SK-N-SH (cell line): ENCODE measurements around the gene PCOLCE2. TPM values are rescaled to one million over a fixed set of nuclear protein-coding genes. Genes with fewer than 3 reads are reported as not detected.

Experiments
- CTCF ChIA-PET: fragments of 300-600, 350-600 bp; formaldehyde crosslinking; extraction: SDS; loops from one replicate; lab custom pipeline; 2021; lab: Yijun Ruan, JAX
- POLR2A ChIA-PET: fragments of 350-600 bp; sonication (Branson Sonifier 250); formaldehyde crosslinking; extraction: SDS; loops from one replicate; lab custom pipeline; 2020; ENCODE audit warnings: antibody characterized with exemption, inconsistent platforms; lab: Yijun Ruan, JAX
- DNase-seq: peaks from one replicate; pipeline ENCODE4 v3.0.0; 2012
- H2AFZ ChIP-seq: fragments of 200-600 bp; sonication (generic); 2 replicates; pipeline ENCODE4 v1.8.1; 2016; ENCODE audit warnings: antibody characterized with exemption, mild to moderate bottlenecking, low read depth
- H3F3A ChIP-seq: fragments of 200-600 bp; sonication (generic); replicated peaks from 2 replicates; pipeline ENCODE3; 2016; ENCODE audit warnings: antibody characterized with exemption, mild to moderate bottlenecking; ENCODE audit not compliant: insufficient read depth
- H3K27ac ChIP-seq, 2 experiments: fragments of 200-500 bp in 1 of 2; fragments of 200-600 bp in 1 of 2; sonication (Bioruptor generic) in 1 of 2; sonication (generic), shearing (Covaris generic) in 1 of 2; 2 replicates each; pipeline versions ENCODE4 v1.5.1 to v1.6.1; 2014 to 2016; ENCODE audit warnings: low read depth in 2 of 2, inconsistent platforms in 1 of 2, low read length in 1 of 2, mild to moderate bottlenecking in 1 of 2, mixed read lengths in 1 of 2
- H3K27me3 ChIP-seq: fragments of 200-600 bp; sonication (generic), shearing (Covaris generic); 2 replicates; pipeline ENCODE4 v1.6.1; 2016; ENCODE audit warnings: mixed run types; ENCODE audit not compliant: insufficient read depth
- H3K36me3 ChIP-seq, 2 experiments: fragments of 200-500 bp in 1 of 2; fragments of 200-600 bp in 1 of 2; sonication (Bioruptor generic) in 1 of 2; sonication (generic) in 1 of 2; replicated peaks in 1 of 2; 2 replicates each; pipeline versions ENCODE3 to v1.5.1; 2014 to 2016; ENCODE audit warnings: low read length in 1 of 2, mild to moderate bottlenecking in 1 of 2; ENCODE audit not compliant: insufficient read depth in 2 of 2, control insufficient read depth in 1 of 2
- H3K4me1 ChIP-seq, 2 experiments: fragments of 200-500 bp in 1 of 2; fragments of 200-600 bp in 1 of 2; sonication (Bioruptor generic) in 1 of 2; sonication (generic), shearing (Covaris generic) in 1 of 2; 2 replicates each; pipeline versions ENCODE4 v1.5.1 to v1.6.1; 2014 to 2016; ENCODE audit warnings: low read depth in 1 of 2, low read length in 1 of 2, mixed run types in 1 of 2; ENCODE audit not compliant: insufficient read depth in 2 of 2, control insufficient read depth in 1 of 2
- H3K4me2 ChIP-seq: fragments of 200-600 bp; sonication (generic), shearing (Covaris generic); 2 replicates; pipeline ENCODE4 v1.6.1; 2017; ENCODE audit warnings: mixed run types
- H3K4me3 ChIP-seq, 2 experiments: fragments of 200-500 bp in 1 of 2; fragments of 200-600 bp in 1 of 2; sonication (Bioruptor generic) in 1 of 2; sonication (generic), shearing (Covaris generic) in 1 of 2; 2 replicates each; pipeline versions ENCODE4 v1.5.1 to v1.8.1; 2014 to 2016; ENCODE audit warnings: low read depth in 2 of 2, inconsistent platforms in 1 of 2, low read length in 1 of 2, mild to moderate bottlenecking in 1 of 2, mixed read lengths in 1 of 2, moderate library complexity in 1 of 2
- H3K79me2 ChIP-seq: fragments of 200-600 bp; sonication (generic); 2 replicates; pipeline ENCODE4 v1.8.1; 2017; ENCODE audit warnings: mild to moderate bottlenecking; ENCODE audit not compliant: insufficient read depth
- H3K9ac ChIP-seq: fragments of 200-600 bp; sonication (generic); 2 replicates; pipeline ENCODE4 v1.6.1; 2017; ENCODE audit warnings: mixed run types
- H3K9me2 ChIP-seq: fragments of 200-600 bp; sonication (generic); 2 replicates; pipeline ENCODE4 v1.6.1; 2017; ENCODE audit warnings: mixed run types
- H3K9me3 ChIP-seq: fragments of 200-600 bp; sonication (generic); 2 replicates; pipeline ENCODE4 v1.6.1; 2017; ENCODE audit warnings: mixed run types, mild to moderate bottlenecking, moderate library complexity
- H4K20me1 ChIP-seq: fragments of 200-600 bp; sonication (generic); 2 replicates; pipeline ENCODE4 v1.6.1; 2017; ENCODE audit warnings: mild to moderate bottlenecking, mixed run types; ENCODE audit not compliant: insufficient read depth
- CHD2 ChIP-seq: fragments of 150-350 bp; IDR thresholded peaks from 2 replicates; pipeline ENCODE4 v1.6.1; 2018; ENCODE audit warnings: low read length; ENCODE audit not compliant: partially characterized antibody
- CTCF ChIP-seq: fragments of 200-600 bp; sonication (generic); IDR thresholded peaks from 2 replicates; pipeline ENCODE4 v1.6.1; 2017; ENCODE audit warnings: antibody characterized with exemption, mild to moderate bottlenecking, moderate library complexity
- EP300 ChIP-seq, 2 experiments: IDR thresholded peaks; 2 replicates each; pipeline versions ENCODE4 v1.4.0 to v1.6.1; 2012; ENCODE audit warnings: borderline replicate concordance in 1 of 2, low read depth in 1 of 2, low read length in 1 of 2
- EZH2phosphoT487 ChIP-seq: fragments of 200-600 bp; sonication (generic); IDR thresholded peaks from 2 replicates; pipeline ENCODE4 v1.6.1; 2017; ENCODE audit warnings: low read depth, mixed run types, mild to moderate bottlenecking, antibody characterized with exemption, moderate library complexity, borderline replicate concordance
- FOXJ3 ChIP-seq: sonication (generic); formaldehyde crosslinking; IDR thresholded peaks from 2 replicates; pipeline ENCODE4 v1.5.1; 2020; ENCODE audit warnings: mild to moderate bottlenecking, missing genetic modification reagents
- GABPA ChIP-seq: IDR thresholded peaks from 2 replicates; pipeline ENCODE4 v1.4.0; 2012; ENCODE audit warnings: low read depth, mild to moderate bottlenecking
- IRF3 ChIP-seq: fragments of 150-350 bp; IDR thresholded peaks from 2 replicates; pipeline ENCODE4 v1.6.1; 2016; ENCODE audit warnings: mild to moderate bottlenecking, low read depth, low read length
- MEF2A ChIP-seq: IDR thresholded peaks from 2 replicates; pipeline ENCODE4 v1.4.0; 2012; ENCODE audit warnings: low read depth, borderline replicate concordance
- NFIC ChIP-seq: IDR thresholded peaks from 2 replicates; pipeline ENCODE4 v1.4.0; 2012; ENCODE audit warnings: borderline replicate concordance
- NRF1 ChIP-seq: IDR thresholded peaks from 2 replicates; pipeline ENCODE4 v1.6.1; 2012; ENCODE audit warnings: low read depth, mild to moderate bottlenecking, low read length
- RAD21 ChIP-seq: IDR thresholded peaks from 2 replicates; pipeline ENCODE4 v1.6.1; 2012; ENCODE audit warnings: mild to moderate bottlenecking, low read length
- RFX5 ChIP-seq: IDR thresholded peaks from 2 replicates; pipeline ENCODE4 v1.6.1; 2012; ENCODE audit warnings: mild to moderate bottlenecking, improper control_type of control experiment, low read length
- SIN3A ChIP-seq: IDR thresholded peaks from 2 replicates; pipeline ENCODE4 v1.6.1; 2012; ENCODE audit warnings: low read depth, mild to moderate bottlenecking, low read length, moderate library complexity, borderline replicate concordance
- SMC3 ChIP-seq: IDR thresholded peaks from 2 replicates; pipeline ENCODE4 v1.6.1; 2012; ENCODE audit warnings: low read depth, low read length, improper control_type of control experiment
- WGBS: methylation state at CpG from one replicate; pipeline ENCODE4 v1.1.6; 2017; ENCODE audit warnings: low lambda C conversion rate; 5-methylcytosine and 5-hydroxymethylcytosine counted together
- polyA plus RNA-seq, 3 experiments: library from polyadenylated mRNA; depleted of rRNA; stranded (reverse); fragments of >200 nt; gene quantifications; 2 replicates each; pipeline ENCODE4 v1.2.3, GENCODE V29; 2012
- TF ChIP-seq, protein P1 (sequence below): IDR thresholded peaks from 2 replicates; pipeline ENCODE4 v1.4.0; 2012; ENCODE audit warnings: low read depth, borderline replicate concordance
- TF ChIP-seq, protein P2 (sequence below): IDR thresholded peaks from 2 replicates; pipeline ENCODE4 v1.4.0; 2012; ENCODE audit warnings: low read depth

The PCOLCE2 gene
- polyA plus RNA-seq, 1 of the 3 experiments (the other 2 are of a cell fraction), result 22.2 TPM

GRCh38 chr3:142828703-142829305, 60.1 kb downstream of the PCOLCE2 start (continued):
- TF ChIP-seq EZH2phosphoT487, result no peak
- TF ChIP-seq, all 33 proteins: peak for 4

DNA sequence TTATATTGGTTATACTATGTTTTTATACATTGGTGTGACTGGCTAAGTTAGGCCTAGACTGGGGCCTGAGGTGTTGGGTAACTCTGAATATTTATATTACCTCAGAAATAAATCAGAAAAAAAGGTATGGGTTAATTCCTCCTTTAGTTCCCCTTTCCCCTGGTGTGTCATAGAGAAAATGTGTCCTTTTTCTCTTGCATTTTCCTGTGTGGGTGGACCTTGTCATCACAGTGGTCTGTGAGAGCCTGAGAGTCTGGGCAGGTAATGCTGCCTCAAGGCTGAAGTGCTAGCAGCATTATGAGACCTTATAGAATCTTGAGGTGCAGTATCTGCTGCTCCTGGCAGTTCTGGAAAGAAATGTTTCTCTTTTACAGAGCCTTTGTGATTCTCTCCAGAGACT, 69.7 kb downstream of the PCOLCE2 start:
- H3K4me3 ChIP-seq, result no peak overlapping the region
- DNase-seq, result no peak
- H3K9me3 ChIP-seq, result no peaks in the 10 kb centered on the region
- H3K27me3 ChIP-seq, result no peaks in the 10 kb centered on the region
- no peaks in the 10 kb centered on the region for H4K20me1 ChIP-seq
- H2AFZ ChIP-seq, result no peak overlapping the region
- ChIA-PET POLR2A (interaction anchor here (0.6 kb wide), 1 partner anchor 237 kb away, joined by 4 read pairs; no protein-coding TSS in a partner anchor), CTCF (interaction anchor here (1.2 to 2.9 kb wide), 2 partner anchors 10 kb away, joined by 9 to 25 read pairs; no protein-coding TSS in a partner anchor)
- no peaks in the 10 kb centered on the region for H3K9me2 ChIP-seq
- H3K36me3 ChIP-seq, result no peaks in the 10 kb centered on the region
- H3F3A ChIP-seq, result no peaks in the 10 kb centered on the region
- no peak overlapping the region for H3K4me2 ChIP-seq
- no peak overlapping the region for H3K9ac ChIP-seq
- no peak overlapping the region for H3K27ac ChIP-seq
- H3K4me1 ChIP-seq, result no peaks in the 10 kb centered on the region
- H3K79me2 ChIP-seq, result no peaks in the 10 kb centered on the region
- TF ChIP-seq RAD21, result no peak
- TF ChIP-seq, protein P1, sequence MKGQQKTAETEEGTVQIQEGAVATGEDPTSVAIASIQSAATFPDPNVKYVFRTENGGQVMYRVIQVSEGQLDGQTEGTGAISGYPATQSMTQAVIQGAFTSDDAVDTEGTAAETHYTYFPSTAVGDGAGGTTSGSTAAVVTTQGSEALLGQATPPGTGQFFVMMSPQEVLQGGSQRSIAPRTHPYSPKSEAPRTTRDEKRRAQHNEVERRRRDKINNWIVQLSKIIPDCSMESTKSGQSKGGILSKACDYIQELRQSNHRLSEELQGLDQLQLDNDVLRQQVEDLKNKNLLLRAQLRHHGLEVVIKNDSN, result no peak
- TF ChIP-seq, protein P2, sequence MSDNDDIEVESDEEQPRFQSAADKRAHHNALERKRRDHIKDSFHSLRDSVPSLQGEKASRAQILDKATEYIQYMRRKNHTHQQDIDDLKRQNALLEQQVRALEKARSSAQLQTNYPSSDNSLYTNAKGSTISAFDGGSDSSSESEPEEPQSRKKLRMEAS, result no peak

DNA sequence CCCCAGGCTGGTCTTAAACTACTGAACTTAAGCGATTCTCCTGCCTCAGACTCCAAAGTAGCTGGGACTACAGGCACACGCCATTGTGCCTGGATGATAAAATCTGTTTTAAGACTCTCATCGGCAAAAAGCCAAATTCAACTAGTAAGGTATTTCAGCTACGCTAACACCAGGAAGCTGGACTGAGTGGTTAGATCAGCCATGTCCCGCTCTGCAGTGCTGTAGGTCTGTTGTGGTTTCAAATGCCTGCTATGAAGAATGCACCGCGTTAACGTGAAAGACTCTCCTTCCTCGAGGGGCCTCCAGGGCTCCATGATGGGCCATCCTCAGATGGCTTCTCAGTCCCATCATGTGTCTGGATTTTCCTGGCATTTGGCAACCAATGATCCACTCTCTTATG, 70.2 kb downstream of the PCOLCE2 start:
- no peaks in the 10 kb centered on the region for H3F3A ChIP-seq
- no peaks in the 10 kb centered on the region for H4K20me1 ChIP-seq
- no peak overlapping the region for H3K4me3 ChIP-seq
- no peaks in the 10 kb centered on the region for H3K4me1 ChIP-seq
- WGBS, result 84% methylated on average over 5 of the region's 9 CpGs
- no peaks in the 10 kb centered on the region for H3K9me2 ChIP-seq
- no peak overlapping the region for H3K4me2 ChIP-seq
- no peaks in the 10 kb centered on the region for H3K27me3 ChIP-seq
- H3K36me3 ChIP-seq, result no peaks in the 10 kb centered on the region
- H3K9me3 ChIP-seq, result no peaks in the 10 kb centered on the region
- TF ChIP-seq NFIC (no peak), IRF3 (no peak), FOXJ3 (CRISPR knock-in tag) (no peak), CTCF (no peak), RFX5 (no peak), SMC3 (no peak), NRF1 (no peak), CHD2 (no peak), MEF2A (no peak), SIN3A (no peak), EP300 (IDR thresholded peaks at IDR 0.05; ENCODE audit: borderline replicate concordance in 1 of 2, low read depth in 1 of 2, low read length in 1 of 2) (no peak), GABPA (no peak)
- DNase-seq, result no peak
- H2AFZ ChIP-seq, result no peak overlapping the region
- ChIA-PET CTCF (interaction anchor here (0.9 to 2.9 kb wide), 2 partner anchors 10 to 168 kb away, joined by 3 to 25 read pairs; no protein-coding TSS in a partner anchor), POLR2A (interaction anchor here (0.6 kb wide), 1 partner anchor 237 kb away, joined by 4 read pairs; no protein-coding TSS in a partner anchor)
- no peak overlapping the region for H3K27ac ChIP-seq
- H3K9ac ChIP-seq, result no peak overlapping the region
- H3K79me2 ChIP-seq, result no peaks in the 10 kb centered on the region
